Measurements from ENCODE around the gene ZNF213.

DNA sequence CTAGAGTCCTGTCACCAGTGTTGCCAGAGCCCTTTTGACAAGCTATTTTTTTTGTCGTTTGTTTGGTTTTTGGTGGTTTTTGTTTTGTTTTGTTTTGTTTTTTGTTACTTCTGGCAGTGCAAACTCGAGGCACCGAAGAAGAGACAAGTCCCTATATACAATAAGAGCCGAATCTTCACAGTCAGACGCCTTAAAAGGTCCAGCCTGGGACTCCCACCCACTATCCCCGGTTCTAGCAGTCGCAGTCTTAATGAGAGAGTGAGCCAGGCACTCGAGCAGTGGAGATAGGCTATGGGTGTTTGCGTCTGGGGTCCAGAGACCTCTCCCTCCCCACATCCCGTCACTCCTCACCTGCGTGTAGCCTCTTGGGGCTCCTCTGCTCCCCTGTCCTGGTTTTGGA lies 55.0 kb downstream of the ZNF213 start:
- TF ChIP-seq, protein P1, sequence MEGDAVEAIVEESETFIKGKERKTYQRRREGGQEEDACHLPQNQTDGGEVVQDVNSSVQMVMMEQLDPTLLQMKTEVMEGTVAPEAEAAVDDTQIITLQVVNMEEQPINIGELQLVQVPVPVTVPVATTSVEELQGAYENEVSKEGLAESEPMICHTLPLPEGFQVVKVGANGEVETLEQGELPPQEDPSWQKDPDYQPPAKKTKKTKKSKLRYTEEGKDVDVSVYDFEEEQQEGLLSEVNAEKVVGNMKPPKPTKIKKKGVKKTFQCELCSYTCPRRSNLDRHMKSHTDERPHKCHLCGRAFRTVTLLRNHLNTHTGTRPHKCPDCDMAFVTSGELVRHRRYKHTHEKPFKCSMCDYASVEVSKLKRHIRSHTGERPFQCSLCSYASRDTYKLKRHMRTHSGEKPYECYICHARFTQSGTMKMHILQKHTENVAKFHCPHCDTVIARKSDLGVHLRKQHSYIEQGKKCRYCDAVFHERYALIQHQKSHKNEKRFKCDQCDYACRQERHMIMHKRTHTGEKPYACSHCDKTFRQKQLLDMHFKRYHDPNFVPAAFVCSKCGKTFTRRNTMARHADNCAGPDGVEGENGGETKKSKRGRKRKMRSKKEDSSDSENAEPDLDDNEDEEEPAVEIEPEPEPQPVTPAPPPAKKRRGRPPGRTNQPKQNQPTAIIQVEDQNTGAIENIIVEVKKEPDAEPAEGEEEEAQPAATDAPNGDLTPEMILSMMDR (IDR thresholded peaks at IDR 0.05), result no peak
- TF ChIP-seq POLR2A (IDR thresholded peaks at IDR 0.05) (no peak), POLR2AphosphoS5 (IDR thresholded peaks at IDR 0.05; ENCODE audit: insufficient read depth in 1 of 2, low read depth in 1 of 2) (no peak)
